SU-DHL-6 (cell line): ENCODE results near the gene ACAP1.

Experiments
- CTCF ChIP-seq: fragments of 200-600 bp; sonication (generic); IDR thresholded peaks from one replicate; pipeline ENCODE4 v1.5.1; 2017; ENCODE audit warnings: antibody characterized with exemption, mild to moderate bottlenecking, low read length, moderate library complexity; ENCODE audit not compliant: insufficient read depth, poor library complexity, severe bottlenecking
- EZH2phosphoT487 ChIP-seq: fragments of 200-600 bp; sonication (generic), shearing (Covaris generic); conservative IDR thresholded peaks from 2 replicates; pipeline ENCODE4 v1.6.1; 2018; ENCODE audit warnings: mild to moderate bottlenecking, antibody characterized with exemption, low read length, moderate library complexity, mixed read lengths

DNA sequence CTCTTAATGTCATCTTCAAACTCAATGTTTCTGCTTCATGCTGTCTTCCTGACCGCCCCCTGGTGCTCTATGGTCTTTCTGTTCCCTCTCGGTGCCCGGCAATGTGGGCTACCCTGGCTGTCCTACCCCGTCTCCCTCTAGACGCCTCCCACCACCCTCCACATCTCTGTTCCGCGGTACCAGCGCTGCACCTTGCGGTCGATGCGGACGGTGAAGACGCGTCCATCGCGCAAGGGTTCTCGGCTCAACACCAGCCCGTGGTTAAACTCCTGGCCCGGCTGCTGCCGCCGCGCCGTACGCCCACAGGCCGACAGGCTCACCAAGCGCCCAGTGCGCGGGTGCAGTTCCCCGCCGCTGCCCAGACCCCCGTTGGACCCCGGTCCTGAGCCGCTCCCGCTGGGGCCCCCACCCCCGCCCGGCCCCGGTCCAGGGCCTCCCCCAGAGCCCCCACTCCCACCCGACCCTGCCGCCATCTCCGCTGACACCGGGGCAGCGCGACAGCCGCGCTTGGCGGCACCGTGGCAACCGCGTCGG lies 7.4 kb upstream of the ACAP1 start, which contains the start of gene NEURL4:
- TF ChIP-seq CTCF (no peak), EZH2phosphoT487 (no peak)
